Fibroblast of skin of back (primary cell): ENCODE data around the gene ZC3H4.

Experiments used
- DNase-seq: peaks from one replicate; pipeline ENCODE4 v3.0.0-alpha.2; 2013

Gene ZC3H4

GRCh38 chr19:47045867-47046470 lies 67.6 kb downstream of the ZC3H4 start:
- no peak for DNase-seq

GRCh38 chr19:47044946-47045866 lies 68.4 kb downstream of the ZC3H4 start:
- no peak for DNase-seq

GRCh38 chr19:47040869-47041268 lies 72.7 kb downstream of the ZC3H4 start:
- no peak for DNase-seq

GRCh38 chr19:47039239-47039874 lies 74.2 kb downstream of the ZC3H4 start:
- DNase-seq = no peak

- DNase-seq = no peak
These were observed 75.8 kb downstream of the ZC3H4 start for GRCh38 chr19:47037766-47038165.

- no peak for DNase-seq
These were observed 77.4 kb downstream of the ZC3H4 start for GRCh38 chr19:47036097-47036651.

- DNase-seq = peak; percentile 69
These were observed 78.2 kb downstream of the ZC3H4 start for GRCh38 chr19:47035127-47036096.

GRCh38 chr19:47032171-47032811 lies 81.3 kb downstream of the ZC3H4 start:
- DNase-seq = no peak

- no peak for DNase-seq
These were observed 85.4 kb downstream of the ZC3H4 start for GRCh38 chr19:47028195-47028601.

GRCh38 chr19:47027586-47028088 lies 85.9 kb downstream of the ZC3H4 start:
- no peak for DNase-seq

- DNase-seq = no peak
These were observed 86.7 kb downstream of the ZC3H4 start for GRCh38 chr19:47026889-47027288.

GRCh38 chr19:47026156-47026555 lies 87.4 kb downstream of the ZC3H4 start:
- no peak for DNase-seq

GRCh38 chr19:47024502-47024901 lies 89.1 kb downstream of the ZC3H4 start:
- no peak for DNase-seq

- DNase-seq = no peak
These were observed 90.2 kb downstream of the ZC3H4 start for GRCh38 chr19:47023448-47023794.

- DNase-seq = no peak
These were observed 90.8 kb downstream of the ZC3H4 start for GRCh38 chr19:47022541-47023447.

GRCh38 chr19:47022140-47022536 lies 91.4 kb downstream of the ZC3H4 start:
- DNase-seq = no peak

- DNase-seq = no peak
These were observed 91.9 kb downstream of the ZC3H4 start for GRCh38 chr19:47021536-47022139.

GRCh38 chr19:47020992-47021496 lies 92.5 kb downstream of the ZC3H4 start:
- DNase-seq = no peak

- no peak for DNase-seq
These were observed 93.3 kb downstream of the ZC3H4 start for GRCh38 chr19:47020132-47020805.
